Left lobe of liver (tissue), 2 donors: ENCODE measurements around the gene HIVEP3. TPM values are rescaled to one million over a fixed set of nuclear protein-coding genes. Genes with fewer than 3 reads are reported as not detected.
"Not testable (repeated sequence)": the region's sequence is repeated elsewhere in the genome, so short reads cannot be mapped to it uniquely, and the experiment has no call there.

Experiments
- ATAC-seq: fragments of 200-7000 bp; cut with Tn5 transposase; one replicate; pipeline ENCODE4 v1.9.1; 2020; ENCODE audit warnings: mild to moderate bottlenecking, moderate library complexity
- DNase-seq: peaks from one replicate; pipeline ENCODE4 v3.0.0-alpha.2; 2020; ENCODE audit warnings: low spot score
- total RNA-seq: library from RNA; stranded (reverse); gene quantifications from one replicate; pipeline ENCODE4 v1.2.1, GENCODE V29; 2021
- donor health status: DM: no; HTN: no; CAD: no; lungs with moderate emphysema.
- donor health status: DM: no; HTN: yes; CAD: no.

Gene HIVEP3
- total RNA-seq, 1 donor from 2014 or later = 2.6 TPM

DNA sequence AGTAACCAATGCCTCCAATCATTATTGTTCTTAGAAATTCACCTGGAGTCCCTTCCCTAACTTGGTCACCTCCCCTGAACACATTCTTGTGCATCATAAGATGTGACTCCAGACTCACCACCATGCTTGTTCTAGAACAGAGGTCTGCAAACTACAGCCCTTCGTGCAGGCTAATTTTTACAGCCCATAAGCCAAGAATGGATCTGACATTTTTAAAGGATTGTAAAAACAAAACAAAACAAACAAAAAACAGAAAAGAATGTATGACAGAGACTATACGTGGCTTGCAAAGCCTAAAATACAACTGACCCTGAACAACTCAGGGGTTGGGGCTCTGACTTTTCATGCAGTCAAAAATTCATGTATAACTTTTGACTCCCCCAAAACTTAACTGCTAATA, 6.2 kb upstream of the HIVEP3 start:
- no peak for DNase-seq
- ATAC-seq = no peak

DNA sequence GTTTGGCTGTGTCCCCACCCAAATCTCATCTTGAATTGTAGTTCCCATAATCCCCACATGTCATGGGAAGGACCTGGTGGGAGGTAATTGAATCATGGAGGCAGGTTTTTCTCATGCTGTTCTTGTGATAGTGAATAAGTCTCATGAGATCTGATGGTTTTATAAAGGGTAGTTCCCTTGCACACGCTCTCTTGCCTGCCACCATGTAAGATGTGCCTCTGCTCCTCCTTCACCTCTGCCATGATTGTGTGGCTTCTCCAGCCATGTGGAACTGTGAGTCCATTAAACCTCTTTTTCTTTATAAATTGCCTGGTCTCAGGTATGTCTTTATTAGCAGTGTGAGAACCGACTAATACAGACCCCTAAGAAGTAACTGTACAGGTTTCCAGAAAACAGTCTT, 2.5 kb upstream of the HIVEP3 start:
- ATAC-seq, DNase-seq: not testable (repeated sequence)

DNA sequence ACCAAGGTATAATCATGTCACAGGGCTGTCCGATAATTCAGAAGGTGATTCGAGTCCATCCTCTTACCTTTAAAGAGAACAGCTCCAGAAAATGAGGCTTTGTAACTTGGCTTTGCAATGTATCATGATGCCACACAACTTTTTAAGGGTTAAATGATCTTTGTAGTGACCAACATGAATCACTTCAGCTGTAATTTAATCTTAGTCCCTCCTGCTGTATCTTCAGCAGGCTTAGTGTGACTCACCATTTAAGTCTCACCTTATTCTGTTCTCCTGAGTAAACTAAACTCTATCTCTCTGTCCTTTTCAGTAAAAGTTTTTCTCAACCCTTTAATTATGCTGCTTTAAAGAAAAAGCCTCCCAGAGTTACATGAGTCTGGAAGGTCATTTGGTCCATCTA, 1.9 kb upstream of the HIVEP3 start:
- DNase-seq = no peak
- ATAC-seq = no peak

DNA sequence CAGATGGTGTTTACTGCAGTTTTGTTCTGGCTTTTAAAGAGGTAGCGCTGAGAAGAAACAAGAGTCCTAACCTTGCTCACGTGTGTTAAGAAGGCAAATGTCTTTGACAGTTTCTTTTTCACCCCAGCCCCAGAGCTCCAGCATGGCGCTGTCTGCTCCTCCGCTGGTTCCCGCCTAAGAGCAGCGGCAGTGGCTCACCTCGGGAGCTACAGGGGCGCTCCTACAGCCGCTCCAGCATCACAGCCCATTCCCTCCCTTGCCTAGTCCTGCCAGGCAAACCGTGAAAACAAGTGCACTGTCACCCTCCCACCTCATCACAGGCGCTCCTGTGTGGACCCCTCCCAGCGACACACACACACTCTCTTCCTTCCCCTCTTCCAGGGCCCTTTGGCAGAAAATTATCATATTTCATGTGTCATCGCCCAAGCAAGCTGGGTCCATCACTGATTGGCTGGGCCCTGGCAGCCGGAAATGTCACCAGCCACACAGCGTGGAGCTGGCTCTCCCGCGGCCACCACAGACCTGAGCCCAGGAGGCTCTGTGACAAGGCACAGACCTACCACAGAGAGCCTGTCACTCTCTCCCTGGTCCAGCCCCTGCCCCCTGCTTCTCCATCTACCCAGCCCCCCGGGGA, 1.2 kb upstream of the HIVEP3 start:
- ATAC-seq = peak; percentile 11
- no peak for DNase-seq

DNA sequence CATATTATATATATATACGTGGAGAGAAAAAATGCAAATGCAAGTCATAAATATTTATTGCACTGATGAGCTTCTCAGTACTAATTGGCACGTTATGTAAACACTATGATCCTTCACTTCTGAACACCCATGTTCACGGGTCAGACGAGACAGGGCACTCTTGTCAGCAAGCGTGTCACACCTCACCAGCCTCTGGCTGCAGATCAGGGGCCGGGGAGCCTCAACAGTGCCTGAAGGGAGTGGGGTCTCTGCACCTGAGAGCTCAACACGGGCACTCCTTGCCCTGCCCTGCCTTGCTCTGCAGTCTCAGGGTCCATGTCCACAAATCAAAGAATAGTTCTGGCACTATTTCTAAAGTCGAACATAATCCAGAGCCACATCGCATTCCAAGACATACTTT, 409 bp upstream of the HIVEP3 start:
- no peak for ATAC-seq
- DNase-seq = no peak

DNA sequence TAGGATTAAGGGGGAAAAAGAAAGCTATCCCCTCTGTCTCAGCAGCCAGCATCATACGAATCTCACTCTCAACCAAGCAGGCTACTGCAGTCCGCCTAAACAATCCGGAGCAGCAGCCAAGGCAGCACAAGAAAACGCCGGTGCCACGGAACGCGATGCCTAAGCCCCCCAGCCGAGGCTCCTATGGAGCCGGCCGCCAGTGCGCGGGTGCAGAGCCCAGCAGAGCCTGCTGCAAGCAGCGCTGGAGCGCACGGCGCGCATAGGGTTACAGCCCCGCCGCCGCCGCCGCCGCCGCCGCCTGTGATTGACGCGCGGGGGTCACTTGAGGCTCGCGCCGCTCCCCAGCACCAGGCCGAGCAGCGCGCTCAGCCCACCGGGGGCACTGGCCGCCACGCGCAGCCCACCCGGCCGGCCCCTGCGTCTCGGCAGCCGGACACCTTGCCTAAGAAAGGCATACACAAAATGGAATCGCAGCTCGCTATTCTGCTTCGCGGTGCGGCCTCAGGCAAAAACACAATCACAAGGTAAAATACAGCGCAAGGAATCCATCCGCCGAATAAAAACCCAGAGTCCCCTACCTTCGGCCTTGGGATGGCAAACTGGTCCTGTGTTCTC, 780 bp downstream of the HIVEP3 start:
- DNase-seq = peak; percentile 56

DNA sequence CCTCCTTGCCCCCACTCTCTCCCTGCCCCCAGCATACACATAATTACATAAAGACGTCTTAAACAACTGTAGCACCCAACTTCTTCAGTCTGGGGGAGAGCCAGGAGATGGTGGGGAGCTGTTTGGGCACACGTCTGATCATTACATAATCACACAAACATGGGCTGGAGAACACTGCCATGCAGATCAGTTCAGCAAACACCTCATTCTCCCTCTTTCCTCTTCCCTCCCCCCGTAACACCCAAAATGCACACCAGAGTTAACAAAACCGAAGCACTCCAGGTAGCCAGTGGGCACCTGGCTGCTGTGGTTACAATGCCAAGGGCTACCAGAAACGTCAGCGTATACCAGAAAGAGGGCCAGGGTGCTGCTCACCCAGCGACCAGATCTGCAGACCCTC, 1.6 kb downstream of the HIVEP3 start:
- ATAC-seq (no peak), DNase-seq (no peak)

More for the DNA sequence above, 780 bp downstream of the HIVEP3 start:
- peak; percentile 91 for ATAC-seq

DNA sequence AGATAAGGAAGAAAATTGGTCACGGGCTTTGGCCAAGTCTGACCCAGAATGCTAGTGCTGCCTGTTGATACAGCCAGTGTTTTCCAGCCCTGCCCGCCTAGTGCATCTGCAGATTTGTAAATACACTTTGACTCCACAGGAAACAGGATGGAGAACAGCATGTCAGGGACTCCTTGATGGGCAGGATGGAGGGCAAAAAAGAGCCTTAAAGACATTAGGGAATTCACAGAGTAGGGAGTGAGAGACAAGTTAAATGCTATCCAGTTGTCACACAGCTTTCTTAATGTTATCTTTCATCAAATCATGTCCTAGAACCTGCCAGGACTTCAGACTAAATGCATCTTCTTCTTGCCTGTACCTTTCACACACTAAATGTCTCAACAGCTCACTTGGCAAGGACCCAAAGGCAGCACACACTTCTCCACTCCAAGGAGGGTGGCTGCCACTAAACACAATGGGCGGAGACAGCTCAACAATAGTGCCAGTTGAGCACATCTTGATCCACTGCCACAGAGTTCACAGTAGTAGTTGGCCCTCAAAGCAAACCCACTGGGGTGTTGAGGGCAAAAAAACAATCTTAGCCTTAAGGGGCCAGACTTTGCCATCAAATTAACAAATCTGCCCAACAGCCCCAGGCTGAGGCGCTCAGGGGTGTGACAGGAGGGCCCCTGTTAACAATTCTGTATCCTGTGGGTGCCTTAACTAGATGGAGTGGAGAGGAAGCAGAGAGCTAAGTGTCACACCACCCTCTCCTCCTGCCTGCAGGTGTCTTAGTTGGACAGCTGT, 2.7 kb downstream of the HIVEP3 start:
- DNase-seq (no peak), ATAC-seq (no peak)

DNA sequence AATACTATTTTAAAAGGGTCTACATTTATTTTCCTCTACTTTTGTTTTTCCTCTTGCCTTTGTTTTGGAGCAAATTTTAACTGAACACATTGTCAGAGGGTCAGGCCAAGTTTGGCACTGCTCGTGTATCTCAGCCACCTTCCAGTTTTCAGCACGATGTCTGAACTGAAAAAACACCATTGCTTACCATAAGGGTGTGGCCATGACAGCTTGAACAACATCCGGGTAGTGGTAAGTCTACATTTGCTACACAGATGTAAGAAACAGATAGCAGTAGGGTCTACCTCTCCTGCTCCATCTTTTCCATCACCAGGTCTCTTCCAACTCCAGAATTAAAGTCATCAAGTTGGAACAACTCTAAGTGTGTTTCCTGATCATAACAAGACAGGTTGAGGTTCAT, 4.2 kb downstream of the HIVEP3 start:
- DNase-seq (no peak), ATAC-seq (no peak)

DNA sequence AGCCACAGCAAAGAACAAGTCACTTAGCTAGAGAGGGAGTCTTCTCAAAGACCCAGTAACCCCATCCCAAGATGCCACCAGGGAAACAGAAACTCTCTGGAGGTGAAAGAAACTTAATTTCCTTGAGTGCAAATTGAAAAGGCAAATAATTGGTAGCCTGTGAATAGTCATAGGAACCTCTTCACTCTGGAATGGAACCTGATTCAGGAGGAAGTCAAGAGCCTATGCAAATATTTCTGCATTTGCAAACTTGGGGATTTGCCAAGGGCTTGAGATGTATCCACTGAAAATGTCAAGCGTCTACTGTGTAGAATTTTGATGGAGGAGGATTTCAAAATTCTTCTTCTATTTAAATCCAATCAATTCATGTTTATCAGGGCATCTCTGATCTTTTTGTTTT, 5.7 kb downstream of the HIVEP3 start:
- ATAC-seq = no peak

DNA sequence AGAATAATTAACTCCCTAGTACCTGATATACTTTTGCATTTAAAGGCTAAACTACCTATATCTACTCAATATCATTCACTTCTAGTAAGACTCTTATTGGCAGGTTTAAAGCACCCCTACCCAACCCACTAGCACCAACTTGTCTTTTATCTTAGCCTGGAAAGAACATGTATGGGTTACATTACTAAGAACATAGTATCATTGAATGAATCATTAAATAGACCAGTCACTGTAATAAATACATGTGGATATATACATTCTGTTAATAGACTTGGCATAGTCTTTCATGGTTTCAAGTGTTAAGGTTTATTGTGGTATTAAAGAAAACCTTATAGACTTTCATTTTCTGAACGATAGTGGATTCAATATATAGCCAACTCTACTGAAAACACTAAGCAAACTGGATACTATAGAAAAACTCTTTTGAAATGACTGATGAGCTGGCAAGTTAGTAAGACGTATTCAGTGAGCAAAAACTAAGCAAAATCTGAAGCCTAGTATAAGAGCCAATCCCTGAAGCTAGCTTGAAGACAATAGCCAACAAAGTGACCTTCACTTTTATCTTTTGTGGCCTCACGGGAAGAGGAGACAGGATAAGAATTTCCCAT, 10.3 kb downstream of the HIVEP3 start:
- no peak for ATAC-seq
- DNase-seq = no peak

More for the DNA sequence above, 5.7 kb downstream of the HIVEP3 start:
- no peak for DNase-seq

DNA sequence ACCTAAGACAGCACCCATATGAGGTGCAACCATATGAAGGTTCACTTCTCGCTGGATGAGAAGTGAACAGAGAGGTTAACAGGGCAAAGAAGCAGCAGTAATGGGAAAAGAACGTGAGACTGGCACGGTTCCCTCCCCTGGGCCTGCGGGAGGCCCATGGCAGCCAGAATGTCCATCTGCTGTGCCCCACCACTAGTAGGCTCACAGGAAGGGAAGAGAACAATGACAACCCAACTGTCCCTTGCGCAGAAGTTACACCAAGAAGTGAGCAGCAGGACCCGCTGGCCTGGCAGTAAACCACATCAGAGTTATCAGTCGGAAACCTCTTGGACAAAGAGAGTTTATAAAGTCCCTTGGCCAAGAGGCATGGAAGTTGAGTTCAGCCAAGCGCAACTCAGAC, 11.3 kb downstream of the HIVEP3 start:
- DNase-seq (no peak), ATAC-seq (no peak)

DNA sequence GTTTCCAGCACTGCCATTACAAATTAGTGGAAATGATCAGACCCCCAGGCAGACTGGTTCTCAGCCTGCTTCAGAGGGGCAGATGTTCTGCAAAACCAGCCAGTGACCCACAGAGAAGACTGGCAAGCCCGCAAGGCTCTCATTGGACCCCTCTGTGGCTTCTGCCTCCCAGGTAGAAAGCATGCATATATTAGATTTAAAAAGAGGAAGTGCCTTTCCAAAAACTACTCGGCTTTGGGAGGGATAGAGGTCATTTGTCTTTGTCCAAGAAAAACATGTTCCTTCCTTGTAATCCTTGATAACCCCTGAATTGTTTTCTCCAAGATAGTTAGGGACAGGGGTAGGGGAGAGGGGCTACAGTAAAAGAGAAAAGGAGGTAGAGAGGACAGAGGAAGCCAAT, 11.8 kb downstream of the HIVEP3 start:
- DNase-seq (no peak), ATAC-seq (no peak)

DNA sequence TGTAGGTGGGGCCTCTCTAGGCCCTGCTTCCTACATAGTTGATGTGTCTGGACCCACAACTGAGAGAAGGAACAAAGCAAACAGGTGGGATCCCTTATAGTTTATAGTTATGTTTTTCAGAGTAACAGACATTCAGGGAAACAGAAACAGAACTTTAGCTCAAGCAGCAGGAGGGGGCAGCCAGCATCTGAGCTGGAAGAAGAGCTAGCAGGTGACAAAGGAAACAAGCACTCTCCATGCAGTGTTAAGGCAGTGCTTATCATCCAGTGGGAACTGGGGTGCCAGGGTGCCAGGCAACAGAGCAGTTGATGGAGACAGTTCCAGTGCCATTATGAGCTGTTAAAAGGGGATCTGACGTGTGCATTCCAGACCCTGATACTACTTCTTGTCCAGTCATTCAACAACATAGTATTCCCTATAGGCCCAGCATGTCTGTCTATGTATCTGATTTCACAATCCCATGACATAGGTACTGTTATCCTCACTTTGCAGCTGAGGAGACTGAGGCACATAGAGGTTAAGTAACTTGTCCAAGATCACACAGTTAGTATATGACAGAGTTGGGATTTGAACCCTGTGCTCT, 13.5 kb downstream of the HIVEP3 start:
- ATAC-seq (no peak), DNase-seq (no peak)

DNA sequence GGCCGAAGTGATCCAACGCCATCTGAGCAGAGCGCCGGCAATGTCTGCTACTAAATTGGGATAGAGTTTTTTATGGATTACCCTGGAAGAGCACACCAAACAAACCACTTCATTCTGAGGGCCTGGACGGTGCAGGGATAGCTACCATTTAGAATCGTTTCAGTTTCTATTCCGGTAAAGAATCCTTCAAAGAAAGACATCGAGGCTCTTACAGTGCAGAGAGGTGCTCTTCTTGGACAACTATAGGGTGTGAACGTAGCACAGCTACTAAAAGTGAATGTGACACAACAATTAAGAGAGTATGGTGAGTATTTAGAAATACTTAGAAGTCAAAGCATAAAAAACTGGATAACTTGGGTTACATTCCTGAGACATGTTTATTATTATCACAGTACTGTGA, 16.1 kb downstream of the HIVEP3 start:
- ATAC-seq (no peak), DNase-seq (no peak)

DNA sequence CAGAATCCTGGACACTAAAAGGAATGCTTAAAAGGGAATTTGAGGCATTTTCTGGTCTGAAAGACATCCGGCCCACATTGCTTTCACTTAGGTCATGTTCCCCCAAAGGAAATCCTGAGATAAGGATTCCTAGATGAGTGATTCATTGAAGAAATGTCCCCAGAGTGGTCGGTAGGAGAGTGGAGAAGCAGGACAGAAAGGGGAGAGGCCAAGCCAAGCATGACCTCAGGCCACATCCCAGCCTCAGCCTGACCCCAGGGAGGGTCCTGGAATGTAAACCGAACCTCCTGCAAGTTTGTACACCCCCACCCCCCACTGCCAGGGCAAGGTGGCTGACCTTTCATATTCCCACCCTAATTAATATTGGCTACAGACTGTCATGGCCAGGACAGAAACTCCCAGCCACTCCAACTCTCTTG, 16.6 kb downstream of the HIVEP3 start:
- DNase-seq (no peak), ATAC-seq (peak; percentile 36)

DNA sequence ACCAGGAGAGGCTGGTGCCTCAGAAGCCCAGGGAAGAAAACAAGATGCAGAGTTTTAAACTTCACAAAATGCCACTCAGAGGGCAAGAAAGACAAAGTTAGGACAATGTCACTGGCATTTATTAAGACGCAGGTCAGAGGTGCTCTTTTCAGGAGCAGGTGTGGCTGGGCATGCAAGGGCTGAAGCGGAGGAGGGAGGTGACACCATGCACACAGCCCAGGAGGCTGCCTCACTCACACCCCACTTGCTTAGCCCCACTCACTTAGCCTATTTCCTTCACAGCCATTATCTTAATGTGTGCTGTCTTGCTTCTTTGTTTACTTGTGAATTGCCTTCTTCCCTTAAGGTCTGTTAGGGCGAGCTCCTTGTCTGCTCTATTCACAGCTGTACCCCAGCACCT, 17.2 kb downstream of the HIVEP3 start:
- DNase-seq (no peak), ATAC-seq (no peak)

DNA sequence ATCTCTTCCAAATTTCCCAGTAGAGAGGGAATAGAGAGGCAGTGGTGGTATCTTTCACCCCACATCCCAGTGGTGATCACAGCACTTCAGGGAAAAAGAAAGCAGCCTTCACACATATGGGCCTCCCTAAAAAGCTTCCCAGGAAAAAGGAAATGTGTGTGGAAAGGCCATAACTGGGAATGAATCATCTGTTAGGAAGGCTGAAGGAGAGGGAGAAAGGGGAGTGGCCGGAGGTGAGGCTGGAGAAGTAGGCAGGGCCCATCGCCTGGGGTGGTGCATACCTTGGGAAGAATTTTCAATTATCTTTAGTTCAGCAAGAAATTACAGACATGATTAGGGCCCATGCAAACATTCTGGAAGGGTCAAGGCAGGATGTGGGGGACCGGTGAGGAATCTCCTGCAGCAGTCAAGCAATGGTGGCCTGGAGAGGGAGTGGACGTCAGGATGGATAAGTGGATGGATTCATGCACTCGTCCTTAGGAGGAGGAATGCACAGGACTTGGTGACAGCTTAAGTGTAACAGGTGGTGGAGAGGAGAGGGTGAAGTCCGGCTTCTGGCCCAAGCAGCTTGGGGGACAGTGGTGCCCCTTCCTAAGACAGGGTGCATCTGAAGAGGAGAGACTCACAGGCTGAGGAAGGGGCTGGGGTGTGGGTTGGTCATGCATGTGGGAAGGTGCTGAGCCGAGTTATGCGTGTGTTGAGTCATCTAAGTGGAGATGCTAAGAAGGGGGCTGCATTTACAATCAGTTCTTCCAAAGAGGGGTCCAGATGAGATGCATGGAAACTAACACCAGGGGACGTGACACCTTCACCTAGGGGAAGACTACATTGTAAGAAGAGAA, 17.9 kb downstream of the HIVEP3 start:
- DNase-seq (no peak), ATAC-seq (no peak)

DNA sequence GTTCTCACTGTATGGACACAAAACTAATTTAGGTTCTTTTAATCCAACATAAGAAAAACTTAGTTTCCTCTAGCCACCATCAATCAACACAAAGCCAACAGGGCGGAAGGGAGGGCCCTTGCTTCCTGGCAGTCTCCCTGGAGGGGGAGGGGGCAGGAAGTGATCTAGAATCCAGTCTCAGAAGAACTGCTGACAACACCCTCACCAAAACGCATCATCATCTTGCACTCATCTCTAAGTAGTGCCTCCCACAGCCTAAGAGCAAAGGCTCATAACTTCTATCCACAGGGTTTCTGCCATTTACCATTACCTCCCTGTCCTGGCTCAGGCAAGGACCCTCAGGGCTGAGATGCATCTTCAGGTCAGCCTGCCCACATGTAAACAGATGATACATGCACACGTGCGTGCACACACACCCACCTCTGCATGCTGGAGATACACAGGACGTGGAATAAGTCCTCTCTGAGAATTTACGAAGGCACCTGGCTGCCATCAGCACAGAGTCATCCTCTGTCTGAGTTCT, 20.5 kb downstream of the HIVEP3 start:
- ATAC-seq (peak; percentile 68), DNase-seq (no peak)

DNA sequence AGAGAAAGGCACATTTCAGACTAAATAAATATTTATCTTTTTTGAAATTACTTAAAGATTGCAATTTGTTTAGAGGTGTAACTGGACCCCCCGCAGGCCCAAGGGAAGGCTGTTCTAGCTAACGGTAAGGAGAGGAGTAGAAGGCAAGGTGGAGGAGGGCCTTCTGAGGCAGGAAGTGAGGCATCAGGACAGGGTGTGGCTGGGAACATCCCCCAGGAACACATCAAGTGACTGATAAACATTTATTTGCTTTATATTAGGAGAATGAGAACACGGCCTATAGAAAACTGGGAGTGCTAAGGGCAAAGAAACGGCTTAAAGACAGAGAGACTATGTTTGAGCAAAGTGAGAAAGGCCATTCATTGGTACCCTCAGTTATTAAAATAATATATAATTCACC, 23.2 kb downstream of the HIVEP3 start:
- DNase-seq = no peak
- no peak for ATAC-seq
